Measurements from ENCODE around the gene CST3.

DNA sequence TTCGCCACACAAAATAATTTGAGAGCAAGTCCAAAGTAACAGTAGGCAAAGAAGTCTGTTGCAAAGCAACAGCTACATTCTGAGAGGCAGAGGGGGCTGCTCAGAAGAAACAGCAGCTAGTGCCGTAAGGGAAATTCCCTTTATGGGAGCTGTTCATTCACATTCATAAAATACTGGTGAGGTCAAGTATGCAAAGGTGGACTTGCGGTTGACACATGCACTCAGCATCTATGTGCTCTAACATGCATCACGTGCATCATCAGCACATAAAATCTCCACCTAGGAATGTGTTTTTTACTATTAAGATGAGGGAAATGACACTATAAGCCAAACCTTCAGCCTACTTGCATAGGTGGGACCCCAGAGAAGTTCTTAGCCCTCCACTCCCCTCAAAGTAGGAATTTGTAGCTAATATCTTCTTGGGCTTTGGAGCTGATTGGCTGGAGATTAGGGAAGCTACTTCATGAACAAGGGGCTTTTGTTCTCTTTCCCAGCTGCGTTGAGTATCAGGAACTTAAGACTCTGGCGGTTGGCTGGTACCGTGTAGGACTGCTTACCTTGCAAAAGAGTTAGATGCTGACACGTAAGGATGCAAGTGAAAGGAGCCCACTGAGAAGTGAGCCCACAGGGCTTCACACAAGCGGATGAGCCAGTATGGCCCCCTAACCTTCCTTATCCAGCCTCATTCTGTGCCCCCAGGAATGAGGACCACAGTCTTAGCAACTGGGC lies 12.4 kb downstream of the CST3 start:
- TF ChIP-seq CTCF (IDR thresholded peaks at IDR 0.05; ENCODE audit: borderline replicate concordance, extremely low read depth, low read length, poor library complexity, severe bottlenecking) = no peak
- no peak for TF ChIP-seq EZH2 (IDR thresholded peaks at IDR 0.05; ENCODE audit: borderline replicate concordance, low read depth, low read length, severe bottlenecking)

Measured in DND-41 (cell line).